GM23338 (cell line): ENCODE data around the gene DOP1B. TPM values are rescaled to one million over a fixed set of nuclear protein-coding genes. Genes with fewer than 3 reads are reported as not detected.

Experiments used
- ATAC-seq: fragments of 200-7000 bp; cut with Tn5 transposase; 3 replicates; pipeline ENCODE4 v1.9.1; 2020
- DNase-seq: peaks from one replicate; pipeline ENCODE4 v3.0.0-alpha.2; 2015; ENCODE audit warnings: low spot score
- H2AFZ ChIP-seq: fragments of 200-600 bp; sonication (generic); 2 replicates; pipeline ENCODE4 v1.8.0; 2016; ENCODE audit warnings: antibody characterized with exemption, mild to moderate bottlenecking, moderate library complexity
- H3F3A ChIP-seq: fragments of 200-600 bp; sonication (generic); replicated peaks from 2 replicates; pipeline ENCODE4 v1.8.0; 2017; ENCODE audit warnings: antibody characterized with exemption, mixed run types, low read depth
- H3K27ac ChIP-seq: fragments of 200-600 bp; sonication (generic); 2 replicates; pipeline ENCODE4 v1.6.1; 2016; ENCODE audit warnings: low read depth
- H3K27me3 ChIP-seq: fragments of 200-600 bp; sonication (generic); 2 replicates; pipeline ENCODE4 v1.8.0; 2016; ENCODE audit warnings: mild to moderate bottlenecking, mixed run types, moderate library complexity; ENCODE audit not compliant: insufficient read depth
- H3K36me3 ChIP-seq: fragments of 200-600 bp; sonication (generic); 2 replicates; pipeline ENCODE4 v1.8.0; 2016; ENCODE audit warnings: mild to moderate bottlenecking; ENCODE audit not compliant: insufficient read depth
- H3K4me1 ChIP-seq: fragments of 200-600 bp; sonication (generic); 2 replicates; pipeline ENCODE4 v1.8.0; 2016; ENCODE audit warnings: mild to moderate bottlenecking, moderate library complexity; ENCODE audit not compliant: insufficient read depth
- H3K4me2 ChIP-seq: fragments of 200-600 bp; sonication (generic); 2 replicates; pipeline ENCODE4 v1.7.1; 2017; ENCODE audit warnings: mixed run types
- H3K4me3 ChIP-seq: fragments of 200-600 bp; sonication (generic); 2 replicates; pipeline ENCODE4 v1.6.1; 2016; ENCODE audit warnings: mixed run types
- H3K79me2 ChIP-seq: fragments of 200-600 bp; sonication (generic); replicated peaks from 2 replicates; pipeline ENCODE4 v1.8.0; 2017; ENCODE audit warnings: mild to moderate bottlenecking; ENCODE audit not compliant: insufficient read depth
- H3K9me2 ChIP-seq: fragments of 200-600 bp; sonication (generic); 2 replicates; pipeline ENCODE4 v1.8.0; 2017; ENCODE audit not compliant: insufficient read depth
- H4K20me1 ChIP-seq: fragments of 200-600 bp; sonication (generic); replicated peaks from 2 replicates; pipeline ENCODE4 v1.8.0; 2017; ENCODE audit warnings: mild to moderate bottlenecking; ENCODE audit not compliant: insufficient read depth
- H3K27ac Mint-ChIP-seq: 2 replicates; pipeline ENCODE4 v1.8.0; 2020; ENCODE audit warnings: inconsistent platforms, mild to moderate bottlenecking, moderate library complexity, mixed read lengths
- H3K27me3 Mint-ChIP-seq: 3 replicates; pipeline ENCODE4 v1.8.0; 2022; ENCODE audit warnings: low read depth, mild to moderate bottlenecking, moderate library complexity, mixed read lengths, inconsistent platforms; ENCODE audit not compliant: insufficient read depth, poor library complexity
- H3K36me3 Mint-ChIP-seq: 3 replicates; pipeline ENCODE4 v1.8.0; 2021; ENCODE audit warnings: low read depth, mild to moderate bottlenecking, inconsistent platforms, moderate library complexity, mixed read lengths
- H3K4me1 Mint-ChIP-seq: 3 replicates; pipeline ENCODE4 v1.8.0; 2020; ENCODE audit warnings: mild to moderate bottlenecking, inconsistent platforms, mixed read lengths
- H3K4me3 Mint-ChIP-seq: 3 replicates; pipeline ENCODE4 v1.8.0; 2021; ENCODE audit warnings: moderate library complexity, mild to moderate bottlenecking, inconsistent platforms, mixed read lengths
- H3K9me3 Mint-ChIP-seq: 3 replicates; pipeline ENCODE4 v1.8.0; 2020; ENCODE audit warnings: moderate library complexity, mild to moderate bottlenecking, inconsistent platforms, mixed read lengths
- CREB1 ChIP-seq: fragments of 250-450 bp; sonication (Bioruptor Pico); IDR thresholded peaks from 2 replicates; pipeline ENCODE4 v1.5.0; 2020; ENCODE audit warnings: low read depth, mild to moderate bottlenecking, moderate library complexity
- JUNB ChIP-seq: IDR thresholded peaks from one replicate; pipeline ENCODE4 v1.6.1; 2016; ENCODE audit warnings: antibody characterized with exemption; ENCODE audit not compliant: unreplicated experiment
- NANOG ChIP-seq: IDR thresholded peaks from 2 replicates; pipeline ENCODE4 v1.6.1; 2016; ENCODE audit warnings: antibody characterized with exemption, borderline replicate concordance
- POLR2AphosphoS5 ChIP-seq: IDR thresholded peaks from 2 replicates; pipeline ENCODE4 v1.6.1; 2016; ENCODE audit warnings: antibody characterized with exemption, low read depth
- STAT1 ChIP-seq: IDR thresholded peaks from one replicate; pipeline ENCODE4 v1.6.1; 2016; ENCODE audit warnings: antibody characterized with exemption; ENCODE audit not compliant: unreplicated experiment
- ZNF331 ChIP-seq: fragments of 250-450 bp; sonication (Bioruptor Pico); IDR thresholded peaks from 2 replicates; pipeline ENCODE4 v1.5.0; 2020; ENCODE audit warnings: low read depth, mild to moderate bottlenecking, moderate library complexity
- polyA plus RNA-seq: library from polyadenylated mRNA; unstranded; fragments of >200 nt; fragmentation: Nextera tagmentation; extraction: Ambion mirVana; gene quantifications from 2 replicates; pipeline ENCODE4 v1.2.1, GENCODE V29; 2016
- total RNA-seq: library from RNA; depleted of rRNA; stranded (reverse); fragments of >200 nt; shearing (Covaris generic); gene quantifications from 2 replicates; pipeline ENCODE4 v1.2.3, GENCODE V29; 2014
- TF ChIP-seq, protein P1 (sequence below): IDR thresholded peaks from one replicate; pipeline ENCODE4 v1.6.1; 2018; ENCODE audit warnings: antibody characterized with exemption; ENCODE audit not compliant: unreplicated experiment
- TF ChIP-seq, protein P2 (sequence below): IDR thresholded peaks from 2 replicates; pipeline ENCODE4 v1.6.1; 2016; ENCODE audit warnings: antibody characterized with exemption
- TF ChIP-seq, protein P3 (sequence below), 2 experiments: fragments of 200-600 bp in 1 of 2; sonication (generic) in 1 of 2; conservative IDR thresholded peaks; 2 replicates each; pipeline versions ENCODE4 v1.5.1 to v1.6.1; 2016 to 2017; ENCODE audit warnings: antibody characterized with exemption in 2 of 2, low read depth in 2 of 2, mild to moderate bottlenecking in 2 of 2, moderate library complexity in 1 of 2

DOP1B gene
- total and polyA plus RNA-seq, 2 experiments from 2014 or later = 4.9 to 18.0 TPM

DNA sequence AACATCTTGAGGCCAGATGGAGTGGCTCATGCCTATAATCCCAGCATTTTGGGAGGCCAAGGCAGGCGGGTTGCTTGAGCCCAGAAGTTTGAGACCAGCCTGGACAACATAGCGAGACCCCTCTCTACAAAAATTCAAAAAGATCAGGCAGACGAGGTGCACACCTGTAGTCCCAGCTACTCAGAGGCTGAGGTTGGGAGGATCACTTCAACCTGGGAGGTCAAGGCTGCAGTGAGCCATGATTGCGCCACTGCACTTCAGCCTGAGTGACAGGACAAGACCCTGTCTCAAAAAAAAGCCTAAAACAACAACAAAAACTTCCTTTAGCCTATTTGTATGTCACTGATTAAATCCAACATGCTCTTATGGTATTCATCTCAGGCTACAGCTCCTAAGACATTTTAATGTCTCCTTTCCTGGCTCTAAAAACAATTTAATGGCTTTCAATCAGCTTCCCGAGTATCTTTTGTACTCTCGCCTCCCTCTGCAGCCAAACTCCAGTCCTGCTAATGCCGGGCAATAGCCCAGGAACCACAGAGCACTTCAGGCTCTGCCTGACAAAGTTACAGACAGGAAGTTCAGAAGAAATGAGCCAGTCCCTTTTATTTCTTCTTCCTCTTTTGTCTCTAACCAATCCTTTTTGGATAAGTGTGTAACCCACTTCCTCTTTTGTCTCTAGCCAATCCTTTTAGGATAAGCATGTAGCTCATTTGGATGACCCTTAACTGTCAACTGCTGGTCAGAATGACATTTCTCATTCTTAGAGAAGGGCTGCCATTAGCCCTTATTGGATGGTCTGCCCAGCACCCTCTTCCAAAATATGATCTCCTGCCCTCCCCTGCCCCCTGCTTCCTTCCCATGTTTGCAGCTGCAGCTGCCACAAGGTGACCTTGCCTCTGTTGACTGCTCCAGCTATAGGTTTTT lies 6.6 kb upstream of the DOP1B start:
- no peaks in the 10 kb centered on the region for H3K79me2 ChIP-seq
- ATAC-seq = peak; percentile 51
- Mint-ChIP-seq H3K9me3 (no peaks in the 10 kb centered on the region), H3K4me1 (peaks cover 14% of the 10 kb centered on the region; the same call in 2 of the 3 replicates), H3K27ac (no peak overlapping the region), H3K27me3 (peaks cover 2% of the 10 kb centered on the region), H3K36me3 (no peaks in the 10 kb centered on the region), H3K4me3 (no peak overlapping the region)
- H3K9me2 ChIP-seq = no peaks in the 10 kb centered on the region
- no peak for DNase-seq
- H3K27me3 ChIP-seq = peaks cover 7% of the 10 kb centered on the region
- H3K4me3 ChIP-seq = no peak overlapping the region
- peak overlapping the region; percentile 23; the same call in 1 of the 2 replicates for H3K27ac ChIP-seq
- no peak overlapping the region for H3K4me2 ChIP-seq
- TF ChIP-seq STAT1 (no peak), NANOG (no peak)
- H3K36me3 ChIP-seq = no peaks in the 10 kb centered on the region
- H3K4me1 ChIP-seq = peaks cover under 1% of the 10 kb centered on the region; the same call in 1 of the 2 replicates
- H4K20me1 ChIP-seq = no peaks in the 10 kb centered on the region
- no peak overlapping the region for H2AFZ ChIP-seq
- peaks cover 3% of the 10 kb centered on the region for H3F3A ChIP-seq

- ATAC-seq = peak; percentile 24
These were observed 853 bp upstream of the DOP1B start for GRCh38 chr21:36155603-36156338.

GRCh38 chr21:36156339-36156814 lies 247 bp upstream of the DOP1B start:
- Mint-ChIP-seq H3K4me1 (peaks cover 10% of the 10 kb centered on the region), H3K27me3 (peaks cover 19% of the 10 kb centered on the region), H3K36me3 (no peaks in the 10 kb centered on the region), H3K9me3 (no peaks in the 10 kb centered on the region), H3K4me3 (peak overlapping the region; percentile 78; the same call in 2 of the 3 replicates), H3K27ac (no peak overlapping the region)
- Histone ChIP-seq H4K20me1 (peaks cover 3% of the 10 kb centered on the region; the same call in 1 of the 2 replicates), H3K27ac (no peak overlapping the region), H3K4me3 (peak overlapping the region; percentile 90), H3K79me2 (no peaks in the 10 kb centered on the region), H2AFZ (no peak overlapping the region), H3K36me3 (no peaks in the 10 kb centered on the region), H3K4me1 (peaks cover 7% of the 10 kb centered on the region), H3K27me3 (peaks cover 27% of the 10 kb centered on the region), H3K9me2 (no peaks in the 10 kb centered on the region), H3F3A (peaks cover 4% of the 10 kb centered on the region; the same call in 1 of the 2 replicates), H3K4me2 (peak overlapping the region; percentile 94; the same call in 1 of the 2 replicates)
- DNase-seq (peak; percentile 100), ATAC-seq (peak; percentile 81)
- TF ChIP-seq, protein P1, sequence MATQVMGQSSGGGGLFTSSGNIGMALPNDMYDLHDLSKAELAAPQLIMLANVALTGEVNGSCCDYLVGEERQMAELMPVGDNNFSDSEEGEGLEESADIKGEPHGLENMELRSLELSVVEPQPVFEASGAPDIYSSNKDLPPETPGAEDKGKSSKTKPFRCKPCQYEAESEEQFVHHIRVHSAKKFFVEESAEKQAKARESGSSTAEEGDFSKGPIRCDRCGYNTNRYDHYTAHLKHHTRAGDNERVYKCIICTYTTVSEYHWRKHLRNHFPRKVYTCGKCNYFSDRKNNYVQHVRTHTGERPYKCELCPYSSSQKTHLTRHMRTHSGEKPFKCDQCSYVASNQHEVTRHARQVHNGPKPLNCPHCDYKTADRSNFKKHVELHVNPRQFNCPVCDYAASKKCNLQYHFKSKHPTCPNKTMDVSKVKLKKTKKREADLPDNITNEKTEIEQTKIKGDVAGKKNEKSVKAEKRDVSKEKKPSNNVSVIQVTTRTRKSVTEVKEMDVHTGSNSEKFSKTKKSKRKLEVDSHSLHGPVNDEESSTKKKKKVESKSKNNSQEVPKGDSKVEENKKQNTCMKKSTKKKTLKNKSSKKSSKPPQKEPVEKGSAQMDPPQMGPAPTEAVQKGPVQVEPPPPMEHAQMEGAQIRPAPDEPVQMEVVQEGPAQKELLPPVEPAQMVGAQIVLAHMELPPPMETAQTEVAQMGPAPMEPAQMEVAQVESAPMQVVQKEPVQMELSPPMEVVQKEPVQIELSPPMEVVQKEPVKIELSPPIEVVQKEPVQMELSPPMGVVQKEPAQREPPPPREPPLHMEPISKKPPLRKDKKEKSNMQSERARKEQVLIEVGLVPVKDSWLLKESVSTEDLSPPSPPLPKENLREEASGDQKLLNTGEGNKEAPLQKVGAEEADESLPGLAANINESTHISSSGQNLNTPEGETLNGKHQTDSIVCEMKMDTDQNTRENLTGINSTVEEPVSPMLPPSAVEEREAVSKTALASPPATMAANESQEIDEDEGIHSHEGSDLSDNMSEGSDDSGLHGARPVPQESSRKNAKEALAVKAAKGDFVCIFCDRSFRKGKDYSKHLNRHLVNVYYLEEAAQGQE = no peak
- no peak for TF ChIP-seq ZNF331 (CRISPR knock-in tag)
- TF ChIP-seq, protein P2, sequence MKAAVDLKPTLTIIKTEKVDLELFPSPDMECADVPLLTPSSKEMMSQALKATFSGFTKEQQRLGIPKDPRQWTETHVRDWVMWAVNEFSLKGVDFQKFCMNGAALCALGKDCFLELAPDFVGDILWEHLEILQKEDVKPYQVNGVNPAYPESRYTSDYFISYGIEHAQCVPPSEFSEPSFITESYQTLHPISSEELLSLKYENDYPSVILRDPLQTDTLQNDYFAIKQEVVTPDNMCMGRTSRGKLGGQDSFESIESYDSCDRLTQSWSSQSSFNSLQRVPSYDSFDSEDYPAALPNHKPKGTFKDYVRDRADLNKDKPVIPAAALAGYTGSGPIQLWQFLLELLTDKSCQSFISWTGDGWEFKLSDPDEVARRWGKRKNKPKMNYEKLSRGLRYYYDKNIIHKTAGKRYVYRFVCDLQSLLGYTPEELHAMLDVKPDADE = no peak
- TF ChIP-seq NANOG = no peak
- no peak for TF ChIP-seq JUNB
- TF ChIP-seq, protein P3, sequence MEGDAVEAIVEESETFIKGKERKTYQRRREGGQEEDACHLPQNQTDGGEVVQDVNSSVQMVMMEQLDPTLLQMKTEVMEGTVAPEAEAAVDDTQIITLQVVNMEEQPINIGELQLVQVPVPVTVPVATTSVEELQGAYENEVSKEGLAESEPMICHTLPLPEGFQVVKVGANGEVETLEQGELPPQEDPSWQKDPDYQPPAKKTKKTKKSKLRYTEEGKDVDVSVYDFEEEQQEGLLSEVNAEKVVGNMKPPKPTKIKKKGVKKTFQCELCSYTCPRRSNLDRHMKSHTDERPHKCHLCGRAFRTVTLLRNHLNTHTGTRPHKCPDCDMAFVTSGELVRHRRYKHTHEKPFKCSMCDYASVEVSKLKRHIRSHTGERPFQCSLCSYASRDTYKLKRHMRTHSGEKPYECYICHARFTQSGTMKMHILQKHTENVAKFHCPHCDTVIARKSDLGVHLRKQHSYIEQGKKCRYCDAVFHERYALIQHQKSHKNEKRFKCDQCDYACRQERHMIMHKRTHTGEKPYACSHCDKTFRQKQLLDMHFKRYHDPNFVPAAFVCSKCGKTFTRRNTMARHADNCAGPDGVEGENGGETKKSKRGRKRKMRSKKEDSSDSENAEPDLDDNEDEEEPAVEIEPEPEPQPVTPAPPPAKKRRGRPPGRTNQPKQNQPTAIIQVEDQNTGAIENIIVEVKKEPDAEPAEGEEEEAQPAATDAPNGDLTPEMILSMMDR (conservative IDR thresholded peaks at IDR 0.05; ENCODE audit: low read depth in 2 of 2) = no peak
- TF ChIP-seq CREB1 (CRISPR knock-in tag) = no peak
- no peak for TF ChIP-seq STAT1

More at GRCh38 chr21:36155603-36156338, 853 bp upstream of the DOP1B start:
- Mint-ChIP-seq H3K27me3 (peaks cover 19% of the 10 kb centered on the region), H3K36me3 (no peaks in the 10 kb centered on the region), H3K4me3 (peak overlapping the region; percentile 78), H3K27ac (no peak overlapping the region), H3K4me1 (peaks cover 13% of the 10 kb centered on the region), H3K9me3 (no peaks in the 10 kb centered on the region)
- H3K4me2 ChIP-seq = peak overlapping the region; percentile 94
- peak overlapping the region; percentile 80 for H3K4me3 ChIP-seq
- no peaks in the 10 kb centered on the region for H3K9me2 ChIP-seq
- H4K20me1 ChIP-seq = peaks cover 2% of the 10 kb centered on the region; the same call in 1 of the 2 replicates
- H3F3A ChIP-seq = peaks cover 4% of the 10 kb centered on the region; the same call in 1 of the 2 replicates
- peaks cover 7% of the 10 kb centered on the region for H3K4me1 ChIP-seq
- peak; percentile 49 for DNase-seq
- H2AFZ ChIP-seq = peak overlapping the region; percentile 99
- no peaks in the 10 kb centered on the region for H3K79me2 ChIP-seq
- H3K27me3 ChIP-seq = peaks cover 27% of the 10 kb centered on the region
- TF ChIP-seq STAT1 (no peak), POLR2AphosphoS5 (peak; percentile 69), JUNB (no peak)
- H3K36me3 ChIP-seq = no peaks in the 10 kb centered on the region
- H3K27ac ChIP-seq = no peak overlapping the region
